Keratinocyte (primary cell): ENCODE data around the gene GOLM1. TPM values are rescaled to one million over a fixed set of nuclear protein-coding genes. Genes with fewer than 3 reads are reported as not detected.

ENCODE experiments used
- DNase-seq: peaks from one replicate; pipeline ENCODE4 v3.0.0-alpha.2; 2011; ENCODE audit warnings: low read depth, missing footprints, low spot score
- FAIRE-seq: peaks from 2 replicates; lab custom pipeline; 2011; peaks lifted over from hg19 to GRCh38; lab: Jason Lieb, UNC
- H2AFZ ChIP-seq: 2 replicates; pipeline ENCODE4 v1.6.0; 2012; ENCODE audit warnings: low read length, control low read depth, inconsistent platforms; ENCODE audit not compliant: control insufficient read depth
- H3K27ac ChIP-seq: 2 replicates; pipeline ENCODE4 v1.5.1; 2011; ENCODE audit warnings: low read length; ENCODE audit not compliant: control insufficient read depth, insufficient read depth
- H3K27me3 ChIP-seq: 3 replicates; pipeline ENCODE4 v1.6.0; 2011; ENCODE audit warnings: low read length; ENCODE audit not compliant: control insufficient read depth, insufficient read depth; ENCODE audit errors: extremely low read depth
- H3K36me3 ChIP-seq, 2 experiments: 2 replicates in 1 of 2; 3 replicates in 1 of 2; pipeline ENCODE4 v1.5.1; 2011; ENCODE audit warnings: low read length in 2 of 2, mild to moderate bottlenecking in 1 of 2; ENCODE audit not compliant: control insufficient read depth in 2 of 2, insufficient read depth in 2 of 2; ENCODE audit errors: extremely low read depth in 1 of 2
- H3K4me1 ChIP-seq: 3 replicates; pipeline ENCODE4 v1.5.1; 2011; ENCODE audit warnings: low read length; ENCODE audit not compliant: control insufficient read depth, insufficient read depth; ENCODE audit errors: extremely low read depth
- H3K4me2 ChIP-seq: 3 replicates; pipeline ENCODE4 v1.6.0; 2011; ENCODE audit warnings: low read depth, low read length; ENCODE audit not compliant: control insufficient read depth, insufficient read depth; ENCODE audit errors: extremely low read depth
- H3K4me3 ChIP-seq, 3 experiments: fragments of 200-600 bp in 1 of 3; sonication (generic) in 1 of 3; 2 replicates in 2 of 3; 3 replicates in 1 of 3; pipeline ENCODE4 v1.5.1; 2011 to 2016; ENCODE audit warnings: low read length in 3 of 3, mild to moderate bottlenecking in 3 of 3, control low read depth in 2 of 3, inconsistent platforms in 1 of 3, low read depth in 1 of 3, mixed read lengths in 1 of 3, mixed run types in 1 of 3, moderate library complexity in 1 of 3; ENCODE audit not compliant: control insufficient read depth in 2 of 3, insufficient read depth in 2 of 3; ENCODE audit errors: extremely low read depth in 1 of 3
- H3K79me2 ChIP-seq: 2 replicates; pipeline ENCODE4 v1.6.0; 2012; ENCODE audit warnings: low read length; ENCODE audit not compliant: control insufficient read depth, insufficient read depth
- H3K9ac ChIP-seq: 3 replicates; pipeline ENCODE4 v1.6.0; 2011; ENCODE audit warnings: low read length; ENCODE audit not compliant: control insufficient read depth, insufficient read depth; ENCODE audit errors: extremely low read depth
- H3K9me1 ChIP-seq: 3 replicates; pipeline ENCODE4 v1.6.0; 2011; ENCODE audit warnings: low read length; ENCODE audit not compliant: control insufficient read depth, insufficient read depth; ENCODE audit errors: extremely low read depth
- H3K9me3 ChIP-seq: 2 replicates; pipeline ENCODE4 v1.5.1; 2012; ENCODE audit warnings: low read depth, low read length; ENCODE audit not compliant: control insufficient read depth
- H4K20me1 ChIP-seq: 3 replicates; pipeline ENCODE4 v1.6.0; 2011; ENCODE audit warnings: low read length; ENCODE audit not compliant: control insufficient read depth, insufficient read depth; ENCODE audit errors: extremely low read depth
- CTCF ChIP-seq, 3 experiments: IDR thresholded peaks in 1 of 3; conservative IDR thresholded peaks in 1 of 3; optimal IDR thresholded peaks in 1 of 3; 2 replicates in 2 of 3; 3 replicates in 1 of 3; pipeline versions ENCODE3 to v1.5.1; 2011; ENCODE audit warnings: low read length in 3 of 3, mild to moderate bottlenecking in 3 of 3, moderate library complexity in 2 of 3, control low read depth in 1 of 3, inconsistent platforms in 1 of 3; ENCODE audit not compliant: insufficient read depth in 2 of 3; ENCODE audit errors: extremely low read depth in 1 of 3
- EZH2 ChIP-seq: IDR thresholded peaks from one replicate; pipeline ENCODE4 v1.6.1; 2012; ENCODE audit warnings: inconsistent platforms, mild to moderate bottlenecking, low read length, moderate library complexity
- dilution Hi-C: fragments of 300-500 bp; cut with MboI; formaldehyde crosslinking; loops from one replicate; pipeline ENCODE4 v1.7.0; 2020; ENCODE audit warnings: low sequenced_read_pairs; ENCODE audit not compliant: extremely low pct_ligation_motif_present
- polyA plus RNA-seq, 5 experiments: library from polyadenylated mRNA; depleted of rRNA in 3 of 5; stranded (reverse) in 3 of 5; stranded (forward) in 1 of 5; unstranded in 1 of 5; fragments of >200 nt; gene quantifications; 1 replicate in 1 of 5; 2 replicates in 3 of 5; 3 replicates in 1 of 5; pipeline versions ENCODE4 v1.2.1 to v1.2.3, GENCODE V29; 2011 to 2012; ENCODE audit warnings: missing spikeins in 2 of 5, low read depth in 1 of 5, low replicate concordance in 1 of 5

Gene GOLM1
- polyA plus RNA-seq, 1 donor (not counting 4 experiments of a cell fraction or from before 2014, with no cell fraction given), result 17.3 TPM

DNA sequence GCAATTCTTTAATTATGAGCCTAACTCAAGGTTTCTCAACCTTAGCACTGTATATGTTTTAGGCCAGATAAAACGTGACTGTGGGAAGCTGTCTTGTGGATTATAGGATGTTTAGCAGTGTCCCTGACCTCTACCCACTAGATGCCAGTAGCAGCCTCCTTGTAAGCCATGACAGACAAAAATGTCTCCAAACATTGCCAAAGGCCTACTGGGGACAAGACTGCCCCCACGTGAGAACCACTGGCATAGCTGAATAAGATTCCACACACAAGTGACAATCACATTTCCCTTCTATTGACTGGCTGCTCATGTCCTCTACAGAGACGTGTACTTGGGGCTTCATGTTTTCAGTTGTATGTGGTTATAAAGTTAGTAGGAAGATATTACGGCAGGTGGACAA, 55.4 kb downstream of the GOLM1 start:
- FAIRE-seq (no peak), DNase-seq (no peak)
- Histone ChIP-seq H3K27me3 (no peaks in the 10 kb centered on the region), H3K27ac (no peak overlapping the region), H2AFZ (no peak overlapping the region), H3K79me2 (no peaks in the 10 kb centered on the region), H3K9me3 (no peaks in the 10 kb centered on the region), H3K9ac (no peak overlapping the region), H3K4me1 (peaks cover 3% of the 10 kb centered on the region), H3K4me3 (no peak overlapping the region), H3K4me2 (no peak overlapping the region), H4K20me1 (no peaks in the 10 kb centered on the region), H3K36me3 (peaks cover 0 to 4% of the 10 kb centered on the region in 2 experiments), H3K9me1 (no peaks in the 10 kb centered on the region)
- dilution Hi-C loops, result no loop called here
- TF ChIP-seq CTCF (optimal IDR thresholded peaks at IDR 0.05 in 1 of 3, IDR thresholded peaks at IDR 0.05 in 1 of 3, conservative IDR thresholded peaks at IDR 0.05 in 1 of 3; ENCODE audit: extremely low read depth in 1 of 3, insufficient read depth in 2 of 3, low read length in 3 of 3) (peak in 1 of 3 experiments; percentile 40), EZH2 (no peak)

GRCh38 chr9:86043586-86043985, 55.8 kb downstream of the GOLM1 start:
- DNase-seq, result no peak
- Histone ChIP-seq H4K20me1 (no peaks in the 10 kb centered on the region), H3K36me3 (peaks cover 0 to 4% of the 10 kb centered on the region in 2 experiments), H3K4me1 (peaks cover 3% of the 10 kb centered on the region), H3K79me2 (no peaks in the 10 kb centered on the region), H2AFZ (no peak overlapping the region), H3K27me3 (no peaks in the 10 kb centered on the region), H3K4me2 (no peak overlapping the region), H3K9me1 (no peaks in the 10 kb centered on the region), H3K4me3 (no peak overlapping the region), H3K9ac (no peak overlapping the region), H3K9me3 (no peaks in the 10 kb centered on the region), H3K27ac (no peak overlapping the region)
- no peak for FAIRE-seq
- dilution Hi-C loops, result no loop called here
- no peak for TF ChIP-seq CTCF (optimal IDR thresholded peaks at IDR 0.05 in 1 of 3, IDR thresholded peaks at IDR 0.05 in 1 of 3, conservative IDR thresholded peaks at IDR 0.05 in 1 of 3; ENCODE audit: extremely low read depth in 1 of 3, insufficient read depth in 2 of 3, low read length in 3 of 3)
- TF ChIP-seq EZH2, result no peak
